HepG2 (cell line): Measurements from ENCODE around the gene RAD50. TPM values are rescaled to one million over a fixed set of nuclear protein-coding genes. Genes with fewer than 3 reads are reported as not detected.

Experiments
- CCDC6 ChIP-seq: sonication (generic); formaldehyde crosslinking; IDR thresholded peaks from 2 replicates; pipeline ENCODE4 v1.8.1; 2022; ENCODE audit warnings: mild to moderate bottlenecking, missing genetic modification reagents, moderate library complexity
- ELF4 ChIP-seq: sonication (generic); formaldehyde crosslinking; IDR thresholded peaks from 2 replicates; pipeline ENCODE4 v1.5.0; 2020; ENCODE audit warnings: missing genetic modification reagents, mild to moderate bottlenecking, moderate library complexity, borderline replicate concordance
- IRF2 ChIP-seq: IDR thresholded peaks from 2 replicates; pipeline ENCODE4 v1.6.1; 2018; ENCODE audit warnings: missing genetic modification reagents, missing compliant biosample characterization
- KLF12 ChIP-seq: sonication (generic); formaldehyde crosslinking; IDR thresholded peaks from 2 replicates; pipeline ENCODE4 v1.4.0; 2020; ENCODE audit warnings: missing genetic modification reagents, borderline replicate concordance
- NFE2 ChIP-seq: sonication (generic); formaldehyde crosslinking; IDR thresholded peaks from 2 replicates; pipeline ENCODE4 v1.4.0; 2020; ENCODE audit warnings: missing genetic modification reagents
- NFRKB ChIP-seq: fragments of 450-650 bp; IDR thresholded peaks from 2 replicates; pipeline ENCODE4 v1.6.1; 2017
- PRMT3 ChIP-seq: sonication (generic); formaldehyde crosslinking; IDR thresholded peaks from 2 replicates; pipeline ENCODE4 v1.8.1; 2022; ENCODE audit warnings: low read depth, mild to moderate bottlenecking, moderate library complexity, missing genetic modification reagents, borderline replicate concordance
- ZBTB7B ChIP-seq: sonication (generic); formaldehyde crosslinking; IDR thresholded peaks from 2 replicates; pipeline ENCODE4 v1.4.0; 2020; ENCODE audit warnings: missing genetic modification reagents
- ZFP36L2 ChIP-seq: sonication (generic); formaldehyde crosslinking; IDR thresholded peaks from 2 replicates; pipeline ENCODE4 v1.4.0; 2020; ENCODE audit warnings: missing genetic modification reagents
- ZMYM2 ChIP-seq: sonication (generic); formaldehyde crosslinking; IDR thresholded peaks from 2 replicates; pipeline ENCODE4 v1.8.0; 2022; ENCODE audit warnings: mild to moderate bottlenecking, missing genetic modification reagents
- ZNF326 ChIP-seq: sonication (generic); formaldehyde crosslinking; IDR thresholded peaks from 2 replicates; pipeline ENCODE4 v1.4.0; 2020; ENCODE audit warnings: missing genetic modification reagents, borderline replicate concordance
- ZNF607 ChIP-seq: sonication (generic); formaldehyde crosslinking; IDR thresholded peaks from 2 replicates; pipeline ENCODE4 v1.5.1; 2020; ENCODE audit warnings: missing genetic modification reagents, mild to moderate bottlenecking, borderline replicate concordance
- ZNF792 ChIP-seq: IDR thresholded peaks from 2 replicates; pipeline ENCODE4 v1.6.1; 2016
- polyA plus RNA-seq, 8 experiments: library from polyadenylated mRNA; depleted of rRNA in 3 of 8; stranded (reverse) in 7 of 8; unstranded in 1 of 8; fragments of >200 nt; fragmentation: Illumina TruSeq in 4 of 8; extraction: Trizol in 4 of 8; gene quantifications; 2 replicates each; pipeline versions ENCODE4 v1.2.1 to v1.2.3, GENCODE V29; 2011 to 2016; ENCODE audit warnings: low read depth in 4 of 8, missing spikeins in 1 of 8, mixed read lengths in 1 of 8; ENCODE audit not compliant: insufficient read depth in 1 of 8
- total RNA-seq, 5 experiments: library from RNA; depleted of rRNA; stranded (reverse); fragments of >200 nt; fragmentation: Illumina TruSeq; extraction: Trizol; gene quantifications; 2 replicates each; pipeline ENCODE4 v1.2.3, GENCODE V29; 2016; ENCODE audit warnings: low read depth in 1 of 5
- TF ChIP-seq, protein P1 (sequence below): sonication (generic); formaldehyde crosslinking; conservative IDR thresholded peaks from 2 replicates; pipeline ENCODE4 v1.5.0; 2020; ENCODE audit warnings: missing genetic modification reagents
- TF ChIP-seq, protein P2 (sequence below): sonication (generic); formaldehyde crosslinking; IDR thresholded peaks from 2 replicates; pipeline ENCODE4 v1.5.0; 2020; ENCODE audit warnings: mild to moderate bottlenecking, missing genetic modification reagents, moderate library complexity
- TF ChIP-seq, protein P3 (sequence below): sonication (generic); formaldehyde crosslinking; IDR thresholded peaks from 2 replicates; pipeline ENCODE4 v1.5.0; 2020; ENCODE audit warnings: mild to moderate bottlenecking, missing genetic modification reagents
- TF ChIP-seq, protein P4 (sequence below): sonication (generic); formaldehyde crosslinking; IDR thresholded peaks from 2 replicates; pipeline ENCODE4 v1.4.0; 2020; ENCODE audit warnings: mild to moderate bottlenecking, low read depth, missing genetic modification reagents
- TF ChIP-seq, protein P5 (sequence below): sonication (generic); formaldehyde crosslinking; IDR thresholded peaks from 2 replicates; pipeline ENCODE4 v1.4.0; 2020; ENCODE audit warnings: mild to moderate bottlenecking, missing genetic modification reagents
- TF ChIP-seq, protein P6 (sequence below): sonication (generic); formaldehyde crosslinking; IDR thresholded peaks from 2 replicates; pipeline ENCODE4 v1.8.1; 2023; ENCODE audit warnings: missing genetic modification reagents, inconsistent platforms, borderline replicate concordance

The RAD50 gene
- total and polyA plus RNA-seq, 2 of the 13 experiments (the other 11 are each of a cell fraction or from before 2014, with no cell fraction given), result 19.2 to 23.4 TPM

DNA sequence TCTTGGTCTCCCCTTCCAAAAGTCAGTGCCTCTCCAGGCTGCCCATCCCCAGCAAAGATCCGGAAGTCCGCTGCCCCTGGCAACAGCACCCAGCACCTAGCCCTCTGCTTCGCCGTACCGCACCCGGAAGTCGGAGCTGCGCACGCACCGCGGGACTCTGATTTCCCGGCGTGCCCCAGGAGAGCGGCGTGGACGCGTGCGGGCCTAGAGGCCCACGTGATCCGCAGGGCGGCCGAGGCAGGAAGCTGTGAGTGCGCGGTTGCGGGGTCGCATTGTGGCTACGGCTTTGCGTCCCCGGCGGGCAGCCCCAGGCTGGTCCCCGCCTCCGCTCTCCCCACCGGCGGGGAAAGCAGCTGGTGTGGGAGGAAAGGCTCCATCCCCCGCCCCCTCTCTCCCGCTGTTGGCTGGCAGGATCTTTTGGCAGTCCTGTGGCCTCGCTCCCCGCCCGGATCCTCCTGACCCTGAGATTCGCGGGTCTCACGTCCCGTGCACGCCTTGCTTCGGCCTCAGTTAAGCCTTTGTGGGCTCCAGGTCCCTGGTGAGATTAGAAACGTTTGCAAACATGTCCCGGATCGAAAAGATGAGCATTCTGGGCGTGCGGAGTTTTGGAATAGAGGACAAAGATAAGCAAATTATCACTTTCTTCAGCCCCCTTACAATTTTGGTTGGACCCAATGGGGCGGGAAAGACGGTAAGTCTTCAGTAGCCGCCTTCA is at the start of gene RAD50 (continued):
- TF ChIP-seq ZNF792 (CRISPR knock-in tag) (peak; percentile 90; the same call in 1 of the 2 replicates), NFE2 (CRISPR knock-in tag) (no peak), ZNF326 (CRISPR knock-in tag) (no peak), ZMYM2 (peak; percentile 52; the same call in 1 of the 2 replicates), ZNF607 (peak; percentile 98), CCDC6 (peak; percentile 97), KLF12 (CRISPR knock-in tag) (peak; percentile 56; the same call in 1 of the 2 replicates), PRMT3 (peak; percentile 80; the same call in 1 of the 2 replicates), IRF2 (CRISPR knock-in tag) (peak; percentile 91), ELF4 (CRISPR knock-in tag) (peak; percentile 99), ZFP36L2 (CRISPR knock-in tag) (0 out of 2 replicates have a peak, but pooled peaks have one; percentile 61), NFRKB (no peak), ZBTB7B (CRISPR knock-in tag) (peak; percentile 74; the same call in 1 of the 2 replicates)
- TF ChIP-seq, protein P1, sequence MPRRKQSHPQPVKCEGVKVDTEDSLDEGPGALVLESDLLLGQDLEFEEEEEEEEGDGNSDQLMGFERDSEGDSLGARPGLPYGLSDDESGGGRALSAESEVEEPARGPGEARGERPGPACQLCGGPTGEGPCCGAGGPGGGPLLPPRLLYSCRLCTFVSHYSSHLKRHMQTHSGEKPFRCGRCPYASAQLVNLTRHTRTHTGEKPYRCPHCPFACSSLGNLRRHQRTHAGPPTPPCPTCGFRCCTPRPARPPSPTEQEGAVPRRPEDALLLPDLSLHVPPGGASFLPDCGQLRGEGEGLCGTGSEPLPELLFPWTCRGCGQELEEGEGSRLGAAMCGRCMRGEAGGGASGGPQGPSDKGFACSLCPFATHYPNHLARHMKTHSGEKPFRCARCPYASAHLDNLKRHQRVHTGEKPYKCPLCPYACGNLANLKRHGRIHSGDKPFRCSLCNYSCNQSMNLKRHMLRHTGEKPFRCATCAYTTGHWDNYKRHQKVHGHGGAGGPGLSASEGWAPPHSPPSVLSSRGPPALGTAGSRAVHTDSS, result 0 out of 2 replicates have a peak, but pooled peaks have one; percentile 58
- TF ChIP-seq, protein P2, sequence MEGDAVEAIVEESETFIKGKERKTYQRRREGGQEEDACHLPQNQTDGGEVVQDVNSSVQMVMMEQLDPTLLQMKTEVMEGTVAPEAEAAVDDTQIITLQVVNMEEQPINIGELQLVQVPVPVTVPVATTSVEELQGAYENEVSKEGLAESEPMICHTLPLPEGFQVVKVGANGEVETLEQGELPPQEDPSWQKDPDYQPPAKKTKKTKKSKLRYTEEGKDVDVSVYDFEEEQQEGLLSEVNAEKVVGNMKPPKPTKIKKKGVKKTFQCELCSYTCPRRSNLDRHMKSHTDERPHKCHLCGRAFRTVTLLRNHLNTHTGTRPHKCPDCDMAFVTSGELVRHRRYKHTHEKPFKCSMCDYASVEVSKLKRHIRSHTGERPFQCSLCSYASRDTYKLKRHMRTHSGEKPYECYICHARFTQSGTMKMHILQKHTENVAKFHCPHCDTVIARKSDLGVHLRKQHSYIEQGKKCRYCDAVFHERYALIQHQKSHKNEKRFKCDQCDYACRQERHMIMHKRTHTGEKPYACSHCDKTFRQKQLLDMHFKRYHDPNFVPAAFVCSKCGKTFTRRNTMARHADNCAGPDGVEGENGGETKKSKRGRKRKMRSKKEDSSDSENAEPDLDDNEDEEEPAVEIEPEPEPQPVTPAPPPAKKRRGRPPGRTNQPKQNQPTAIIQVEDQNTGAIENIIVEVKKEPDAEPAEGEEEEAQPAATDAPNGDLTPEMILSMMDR (CRISPR knock-in tag), result no peak
- TF ChIP-seq, protein P3, sequence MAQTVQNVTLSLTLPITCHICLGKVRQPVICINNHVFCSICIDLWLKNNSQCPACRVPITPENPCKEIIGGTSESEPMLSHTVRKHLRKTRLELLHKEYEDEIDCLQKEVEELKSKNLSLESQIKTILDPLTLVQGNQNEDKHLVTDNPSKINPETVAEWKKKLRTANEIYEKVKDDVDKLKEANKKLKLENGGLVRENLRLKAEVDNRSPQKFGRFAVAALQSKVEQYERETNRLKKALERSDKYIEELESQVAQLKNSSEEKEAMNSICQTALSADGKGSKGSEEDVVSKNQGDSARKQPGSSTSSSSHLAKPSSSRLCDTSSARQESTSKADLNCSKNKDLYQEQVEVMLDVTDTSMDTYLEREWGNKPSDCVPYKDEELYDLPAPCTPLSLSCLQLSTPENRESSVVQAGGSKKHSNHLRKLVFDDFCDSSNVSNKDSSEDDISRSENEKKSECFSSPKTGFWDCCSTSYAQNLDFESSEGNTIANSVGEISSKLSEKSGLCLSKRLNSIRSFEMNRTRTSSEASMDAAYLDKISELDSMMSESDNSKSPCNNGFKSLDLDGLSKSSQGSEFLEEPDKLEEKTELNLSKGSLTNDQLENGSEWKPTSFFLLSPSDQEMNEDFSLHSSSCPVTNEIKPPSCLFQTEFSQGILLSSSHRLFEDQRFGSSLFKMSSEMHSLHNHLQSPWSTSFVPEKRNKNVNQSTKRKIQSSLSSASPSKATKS, result peak; percentile 91
- TF ChIP-seq, protein P4, sequence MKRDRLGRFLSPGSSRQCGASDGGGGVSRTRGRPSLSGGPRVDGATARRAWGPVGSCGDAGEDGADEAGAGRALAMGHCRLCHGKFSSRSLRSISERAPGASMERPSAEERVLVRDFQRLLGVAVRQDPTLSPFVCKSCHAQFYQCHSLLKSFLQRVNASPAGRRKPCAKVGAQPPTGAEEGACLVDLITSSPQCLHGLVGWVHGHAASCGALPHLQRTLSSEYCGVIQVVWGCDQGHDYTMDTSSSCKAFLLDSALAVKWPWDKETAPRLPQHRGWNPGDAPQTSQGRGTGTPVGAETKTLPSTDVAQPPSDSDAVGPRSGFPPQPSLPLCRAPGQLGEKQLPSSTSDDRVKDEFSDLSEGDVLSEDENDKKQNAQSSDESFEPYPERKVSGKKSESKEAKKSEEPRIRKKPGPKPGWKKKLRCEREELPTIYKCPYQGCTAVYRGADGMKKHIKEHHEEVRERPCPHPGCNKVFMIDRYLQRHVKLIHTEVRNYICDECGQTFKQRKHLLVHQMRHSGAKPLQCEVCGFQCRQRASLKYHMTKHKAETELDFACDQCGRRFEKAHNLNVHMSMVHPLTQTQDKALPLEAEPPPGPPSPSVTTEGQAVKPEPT (CRISPR knock-in tag), result peak; percentile 73; the same call in 1 of the 2 replicates
- TF ChIP-seq, protein P5, sequence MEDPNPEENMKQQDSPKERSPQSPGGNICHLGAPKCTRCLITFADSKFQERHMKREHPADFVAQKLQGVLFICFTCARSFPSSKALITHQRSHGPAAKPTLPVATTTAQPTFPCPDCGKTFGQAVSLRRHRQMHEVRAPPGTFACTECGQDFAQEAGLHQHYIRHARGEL (CRISPR knock-in tag), result peak; percentile 65; the same call in 1 of the 2 replicates
- TF ChIP-seq, protein P6, sequence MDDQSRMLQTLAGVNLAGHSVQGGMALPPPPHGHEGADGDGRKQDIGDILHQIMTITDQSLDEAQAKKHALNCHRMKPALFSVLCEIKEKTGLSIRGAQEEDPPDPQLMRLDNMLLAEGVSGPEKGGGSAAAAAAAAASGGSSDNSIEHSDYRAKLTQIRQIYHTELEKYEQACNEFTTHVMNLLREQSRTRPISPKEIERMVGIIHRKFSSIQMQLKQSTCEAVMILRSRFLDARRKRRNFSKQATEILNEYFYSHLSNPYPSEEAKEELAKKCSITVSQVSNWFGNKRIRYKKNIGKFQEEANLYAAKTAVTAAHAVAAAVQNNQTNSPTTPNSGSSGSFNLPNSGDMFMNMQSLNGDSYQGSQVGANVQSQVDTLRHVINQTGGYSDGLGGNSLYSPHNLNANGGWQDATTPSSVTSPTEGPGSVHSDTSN (CRISPR knock-in tag), result no peak
